ENCODE data around the gene EIF3D.

The EIF3D gene

GRCh38 chr22:36465232-36466021 lies 63.5 kb downstream of the EIF3D start:
- no peak for DNase-seq

- DNase-seq: no peak
Measured at GRCh38 chr22:36464715-36465231, 64.2 kb downstream of the EIF3D start.

GRCh38 chr22:36463783-36464184 lies 65.2 kb downstream of the EIF3D start:
- DNase-seq: no peak

- no peak for DNase-seq
Measured at GRCh38 chr22:36461665-36462649, 67.0 kb downstream of the EIF3D start.

All from bone marrow (tissue), 2 donors.